NCI-H2107 (cell line): ENCODE measurements around the gene RILPL1.
"Not testable (repeated sequence)": the region's sequence is repeated elsewhere in the genome, so short reads cannot be mapped to it uniquely, and the experiment has no call there.

Experiments
- DNase-seq: peaks from one replicate; lab custom pipeline; 2025; lab: John Stamatoyannopoulos, UW

RILPL1 gene

DNA sequence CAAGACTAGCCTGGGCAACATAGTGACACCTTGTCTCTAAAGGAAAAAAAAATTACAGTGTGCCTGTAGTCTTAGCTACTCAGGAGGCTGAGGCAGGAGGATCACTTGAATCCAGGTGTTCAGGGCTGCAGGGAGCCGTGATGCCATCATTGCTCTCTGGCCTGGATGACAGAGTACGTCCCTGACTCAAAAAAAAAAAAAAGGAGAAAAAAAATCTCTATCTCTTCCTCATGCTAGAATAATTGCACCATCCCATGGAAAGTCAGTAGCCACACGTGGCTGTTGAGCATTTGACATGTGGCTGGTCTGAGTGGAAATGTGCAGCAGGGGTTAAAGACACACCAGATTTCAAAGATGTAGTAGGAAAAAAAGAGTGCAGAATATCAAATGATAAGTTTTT lies 3.8 kb downstream of the RILPL1 start:
- DNase-seq, result no peak

DNA sequence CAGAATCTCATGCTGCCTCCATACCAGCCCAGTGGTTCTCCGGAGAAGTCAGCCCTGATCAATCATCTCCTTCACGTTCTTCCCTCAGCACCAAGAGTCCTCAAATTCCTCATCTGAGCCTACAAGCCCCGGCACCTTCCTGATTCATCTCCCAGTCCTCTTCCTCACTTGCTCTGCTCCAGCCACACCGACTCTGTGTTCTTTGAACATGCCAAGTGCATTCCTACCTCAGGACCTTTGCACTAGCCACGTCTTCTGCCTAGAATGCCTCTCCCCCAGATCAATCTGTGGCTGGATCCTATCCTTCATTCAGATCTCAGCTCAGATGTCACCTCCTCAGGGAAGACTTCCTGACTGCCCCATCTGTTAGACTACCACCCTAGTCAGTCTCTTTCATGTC lies 4.7 kb downstream of the RILPL1 start:
- no peak for DNase-seq

- no peak for DNase-seq
These were observed 6.9 kb downstream of the RILPL1 start for GRCh38 chr12:123526542-123527080.

GRCh38 chr12:123524378-123524777 lies 9.1 kb downstream of the RILPL1 start:
- DNase-seq, result no peak

DNA sequence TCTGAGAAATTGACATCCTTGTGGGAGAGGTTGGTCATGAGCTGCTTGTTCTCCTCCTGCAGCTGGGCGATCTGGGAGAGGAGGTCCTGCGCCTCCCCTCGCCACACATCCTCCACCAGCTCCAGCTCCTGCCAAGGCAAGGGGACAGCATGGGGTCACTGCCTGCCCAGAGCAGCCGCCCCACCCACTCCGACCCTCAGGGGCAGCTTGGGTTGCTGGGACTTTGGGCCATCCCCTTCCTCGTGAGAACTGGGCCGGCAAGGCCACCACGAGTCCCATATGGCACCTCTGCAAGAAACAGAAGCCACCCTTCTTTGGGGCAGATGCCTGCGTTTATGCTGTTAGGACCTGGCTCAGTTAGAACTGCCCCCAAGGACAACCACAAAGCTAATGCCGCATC lies 10.0 kb downstream of the RILPL1 start:
- no peak for DNase-seq

DNA sequence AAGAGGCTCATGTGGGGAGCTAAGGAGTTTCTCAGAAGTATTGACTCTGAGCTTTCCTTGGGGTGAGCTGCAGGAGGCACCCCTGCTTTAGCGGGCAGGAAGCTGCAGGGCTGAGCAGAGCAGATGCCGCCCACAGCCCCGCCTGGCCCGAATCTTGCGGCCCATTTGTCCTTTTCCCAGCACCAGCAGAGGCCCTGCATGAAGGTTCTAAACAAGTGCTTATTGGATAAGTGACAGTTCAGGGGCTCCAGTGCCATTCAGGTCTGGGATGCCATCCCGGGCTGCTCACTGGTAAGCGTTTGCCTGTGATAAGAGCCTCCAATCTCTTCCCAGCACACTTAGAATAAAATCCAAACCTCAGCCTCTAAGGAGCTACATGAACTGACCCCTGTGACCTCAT lies 11.4 kb downstream of the RILPL1 start:
- DNase-seq, result no peak

- no peak for DNase-seq
These were observed 12.7 kb downstream of the RILPL1 start for GRCh38 chr12:123520567-123521474.

- DNase-seq, result peak; percentile 32
These were observed 14.1 kb downstream of the RILPL1 start for GRCh38 chr12:123519141-123520001.

DNA sequence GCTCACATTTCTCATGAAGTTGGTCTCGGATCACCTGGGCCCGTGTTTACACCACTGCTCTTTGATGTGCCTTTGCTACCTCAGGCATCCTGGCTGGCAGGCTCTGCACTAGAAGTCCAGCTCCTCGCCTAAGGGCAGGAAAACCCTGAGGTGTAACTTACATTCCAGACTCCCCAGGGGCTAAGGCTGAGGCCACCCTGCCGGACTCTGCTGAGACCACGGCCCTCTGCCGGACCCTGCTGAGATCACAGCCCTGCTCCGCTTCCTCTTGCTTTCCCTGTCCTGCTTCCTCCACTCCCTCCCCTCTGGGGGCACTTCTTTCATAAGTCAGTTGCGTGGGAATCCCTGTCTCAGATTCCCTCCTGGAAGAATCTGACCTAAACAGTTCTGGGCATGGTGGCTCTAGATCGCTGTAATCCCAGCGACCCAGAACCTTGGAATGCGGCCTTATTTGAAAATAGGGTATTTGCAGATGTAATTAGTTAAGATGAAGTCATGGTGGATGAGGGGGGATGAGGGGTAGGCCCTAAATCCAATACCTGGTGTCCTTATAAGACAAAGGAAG lies 17.2 kb downstream of the RILPL1 start:
- no peak for DNase-seq

DNA sequence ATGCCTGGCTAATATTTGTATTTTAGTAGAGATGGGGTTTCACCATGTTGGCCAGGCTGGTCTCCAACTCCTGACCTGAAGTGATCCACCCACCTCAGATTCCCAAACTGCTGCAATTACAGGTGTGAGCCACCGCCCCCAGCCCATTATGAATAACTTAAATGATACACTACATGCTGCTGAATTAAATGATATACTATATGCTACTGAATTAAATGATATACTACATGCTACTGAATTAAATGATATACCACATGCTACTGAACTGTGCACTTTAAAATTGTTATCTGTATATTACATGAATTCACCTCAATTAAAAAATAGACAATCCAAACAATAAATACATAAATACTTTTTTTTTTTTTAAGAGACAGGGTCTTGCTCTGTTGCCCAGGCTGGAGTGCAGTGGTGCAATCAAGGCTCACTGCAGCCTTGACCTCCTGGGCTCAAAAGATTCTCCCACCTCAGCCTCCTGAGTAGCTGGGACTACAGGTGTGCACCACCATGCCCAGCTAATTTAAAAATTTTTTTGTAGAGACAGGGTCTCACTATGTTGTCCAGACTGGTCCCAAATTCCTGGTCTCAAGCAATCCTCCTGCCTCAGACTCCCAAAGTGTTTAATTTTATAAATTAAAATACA lies 18.8 kb downstream of the RILPL1 start:
- DNase-seq, result not testable (repeated sequence)

GRCh38 chr12:123513805-123514204 lies 19.7 kb downstream of the RILPL1 start:
- DNase-seq, result no peak

DNA sequence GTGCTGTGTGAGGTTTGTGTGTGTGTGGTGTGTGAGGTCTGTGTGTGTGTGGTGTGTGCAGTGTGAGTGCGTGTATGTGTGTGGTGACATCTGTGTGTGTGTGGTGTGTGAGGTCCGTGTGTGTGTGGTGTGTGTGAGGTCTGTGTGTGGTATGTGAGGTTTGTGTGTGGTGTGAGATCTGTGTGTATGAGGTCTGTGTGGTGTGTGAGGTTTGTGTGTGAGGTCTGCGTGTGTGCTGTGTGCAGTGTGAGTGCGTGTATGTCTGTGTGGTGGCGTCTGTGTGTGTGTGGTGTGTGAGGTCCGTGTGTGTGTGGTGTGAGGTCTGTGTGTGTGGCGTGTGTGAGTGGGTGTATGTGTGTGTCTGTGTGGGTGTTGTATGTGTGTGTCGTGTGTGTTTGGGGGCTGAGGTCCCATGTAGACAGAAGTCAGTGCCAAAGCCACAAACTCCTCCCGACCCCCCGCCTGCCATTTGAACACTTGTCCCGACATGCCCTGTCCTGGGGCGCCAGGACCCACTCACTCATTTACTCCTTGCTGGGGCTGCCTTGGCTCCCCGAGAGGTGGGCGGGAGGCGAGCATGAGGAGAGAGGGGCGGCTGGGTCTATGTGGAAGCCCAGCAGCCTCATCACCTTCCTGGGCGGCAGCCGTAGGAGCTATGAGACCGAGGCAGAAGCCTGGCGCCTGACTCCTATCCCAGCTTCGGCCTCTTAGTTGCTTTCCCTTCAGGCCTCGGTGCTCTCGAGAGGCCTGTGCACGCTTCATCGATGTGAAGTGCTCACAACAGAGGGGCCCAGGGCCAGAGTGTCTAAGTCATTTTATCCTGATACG lies 20.5 kb downstream of the RILPL1 start:
- no peak for DNase-seq

- DNase-seq, result no peak
These were observed 26.7 kb downstream of the RILPL1 start for GRCh38 chr12:123506843-123507236.

GRCh38 chr12:123506059-123506842 lies 27.3 kb downstream of the RILPL1 start:
- no peak for DNase-seq

DNA sequence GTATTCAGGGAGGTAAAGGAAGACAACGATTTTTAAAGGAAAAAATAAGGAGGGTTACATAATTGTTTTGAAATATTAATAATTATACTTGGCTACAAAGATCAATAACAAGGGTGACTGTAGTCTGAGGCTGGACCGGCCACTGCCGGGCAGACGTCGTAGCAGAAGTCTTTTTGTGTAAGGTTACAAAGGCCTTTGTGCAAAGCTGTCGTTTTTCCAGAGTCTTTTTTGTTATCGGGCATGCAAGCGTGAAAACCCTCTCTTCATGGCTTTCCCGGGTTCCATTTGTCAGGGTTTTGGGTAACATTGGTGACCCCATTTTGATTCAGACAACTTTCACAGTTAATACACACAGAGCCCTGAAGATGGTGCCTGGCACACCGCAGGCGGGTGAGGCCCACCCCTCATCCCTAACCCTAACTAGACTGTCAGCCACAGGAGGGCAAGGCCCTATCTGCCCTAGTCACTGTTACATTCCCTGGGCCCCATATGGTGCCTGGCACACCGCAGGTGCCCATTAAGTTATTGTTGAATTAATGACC lies 31.3 kb downstream of the RILPL1 start:
- no peak for DNase-seq

GRCh38 chr12:123499332-123499731 lies 34.2 kb downstream of the RILPL1 start:
- DNase-seq, result no peak

GRCh38 chr12:123498126-123498825 lies 35.2 kb downstream of the RILPL1 start:
- no peak for DNase-seq

- no peak for DNase-seq
These were observed 36.5 kb downstream of the RILPL1 start for GRCh38 chr12:123497065-123497464.
